A549 treated with Hydrocortisone at 1 μM for 4 hours (cell line): Measurements from ENCODE around the gene HSPA13. TPM values are rescaled to one million over a fixed set of nuclear protein-coding genes. Genes with fewer than 3 reads are reported as not detected.

Experiments used
- total RNA-seq: library from RNA; stranded (reverse); fragments of 200-300 nt; extraction: Qiagen RNA extraction; gene quantifications from 5 replicates; pipeline ENCODE4 v1.2.3, GENCODE V29; 2022

The HSPA13 gene, protein sequence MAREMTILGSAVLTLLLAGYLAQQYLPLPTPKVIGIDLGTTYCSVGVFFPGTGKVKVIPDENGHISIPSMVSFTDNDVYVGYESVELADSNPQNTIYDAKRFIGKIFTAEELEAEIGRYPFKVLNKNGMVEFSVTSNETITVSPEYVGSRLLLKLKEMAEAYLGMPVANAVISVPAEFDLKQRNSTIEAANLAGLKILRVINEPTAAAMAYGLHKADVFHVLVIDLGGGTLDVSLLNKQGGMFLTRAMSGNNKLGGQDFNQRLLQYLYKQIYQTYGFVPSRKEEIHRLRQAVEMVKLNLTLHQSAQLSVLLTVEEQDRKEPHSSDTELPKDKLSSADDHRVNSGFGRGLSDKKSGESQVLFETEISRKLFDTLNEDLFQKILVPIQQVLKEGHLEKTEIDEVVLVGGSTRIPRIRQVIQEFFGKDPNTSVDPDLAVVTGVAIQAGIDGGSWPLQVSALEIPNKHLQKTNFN
- 10.8 to 19.8 TPM (median 14.3 TPM) in 5 replicates for total RNA-seq

DNA sequence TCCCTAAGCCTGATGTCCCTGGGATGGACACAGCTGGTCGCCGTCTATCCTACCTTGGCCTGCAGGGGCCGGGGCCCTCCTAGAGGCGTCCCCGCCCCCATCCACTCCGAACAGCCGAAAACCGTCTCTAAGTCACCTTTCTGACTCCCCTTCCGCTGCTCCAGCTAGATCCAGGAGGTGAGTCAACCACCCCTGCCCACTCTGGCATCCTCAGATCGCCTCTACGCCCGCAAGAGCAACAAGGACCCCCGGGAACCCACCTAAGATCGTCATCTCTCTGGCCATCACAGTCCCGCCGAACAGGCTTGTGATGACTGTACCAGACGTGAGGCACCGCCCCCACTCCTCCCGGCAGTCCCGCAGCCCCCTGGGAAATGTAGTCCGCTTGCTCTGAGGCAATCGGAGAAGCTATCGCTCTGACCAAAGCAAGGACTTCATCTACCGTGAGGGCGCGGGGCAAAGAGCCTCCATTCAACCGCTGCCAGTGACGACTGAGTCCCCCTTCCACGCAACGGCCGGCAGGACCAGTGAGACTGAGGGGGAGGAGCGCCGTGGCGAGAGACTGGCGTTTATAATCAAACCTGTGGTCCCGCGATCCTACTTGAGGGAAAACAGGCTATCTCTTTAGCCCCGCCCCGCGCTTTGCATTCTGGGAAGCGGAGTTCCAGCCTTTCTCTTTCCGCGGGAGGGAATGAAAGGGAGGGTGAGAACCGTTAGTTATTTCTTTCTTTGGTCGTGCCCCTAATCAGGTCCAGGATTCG lies at the start of gene HSPA13:
Gene HSPA13 (minus strand): TSS at position 312 of the 761 bp plus-strand sequence. CDS start 27 bp downstream, at position 285.

Other genes starting within 250 kb of the HSPA13 start
- gene LIPI, start 172.2 kb downstream of the HSPA13 start, total RNA-seq: not detected in 5 replicates
- gene RBM11, start 167.0 kb downstream of the HSPA13 start, total RNA-seq: not detected in 5 replicates
- 0.16 TPM in 1 of 5 replicates, not detected in the others for gene SAMSN1, start 163.2 kb upstream of the HSPA13 start, total RNA-seq